ENCODE results near the gene PDCD7.

GRCh38 chr15:65085207-65085753 lies 48.3 kb downstream of the PDCD7 start:
- TF ChIP-seq CTCF (IDR thresholded peaks at IDR 0.05) (no peak), POLR2A (IDR thresholded peaks at IDR 0.05) (no peak)
